T47D (cell line): ENCODE measurements around the gene MRPL47.
"Not testable (repeated sequence)": the region's sequence is repeated elsewhere in the genome, so short reads cannot be mapped to it uniquely, and the experiment has no call there.

Experiments used
- DNase-seq, 2 experiments: peaks; one replicate each; pipeline versions ENCODE4 v3.0.0 to v3.0.0-alpha.2; 2011 to 2012; ENCODE audit warnings: low read depth in 1 of 2, low spot score in 1 of 2
- JUND ChIP-seq: IDR thresholded peaks from 2 replicates; pipeline ENCODE4 v1.6.1; 2012; ENCODE audit warnings: low read depth
- in situ Hi-C: cut with HindIII; loops from 2 replicates; pipeline ENCODE4 v1.10.0; 2016; ENCODE audit warnings: low sequenced_read_pairs, low pct_unique_long_range_greater_than_20kb

The MRPL47 gene

GRCh38 chr3:179604321-179605078 lies at the start of gene MRPL47, which contains the start of gene NDUFB5:
TSS of gene MRPL47 (minus strand) at chr3:179604638. CDS start at chr3:179604624, 14 bp downstream.
TSS of gene NDUFB5 (plus strand) at chr3:179604794. CDS start at chr3:179604816, 22 bp downstream.
- no peak for TF ChIP-seq JUND
- peak; percentile 94 to 99 for DNase-seq
- in situ Hi-C loops, result no loop called here

GRCh38 chr3:179653096-179653797 lies 48.8 kb upstream of the MRPL47 start:
- DNase-seq, result peak; percentile 88 to 92
- in situ Hi-C loops, result no loop called here
- no peak for TF ChIP-seq JUND

- in situ Hi-C loops, result no loop called here
- no peak for TF ChIP-seq JUND
- peak; percentile 89 to 98 for DNase-seq
Observed at GRCh38 chr3:179652447-179653095, 48.1 kb upstream of the MRPL47 start, which contains the start of gene USP13. TSS of gene USP13 (plus strand) at chr3:179653040. CDS start at chr3:179653226, 186 bp downstream.

GRCh38 chr3:179651687-179652446 lies 47.4 kb upstream of the MRPL47 start:
- no peak for TF ChIP-seq JUND
- in situ Hi-C loops, result no loop called here
- peak in 1 of 2 experiments; percentile 33 for DNase-seq

- in situ Hi-C loops, result no loop called here
- no peak for DNase-seq
- TF ChIP-seq JUND, result no peak
Observed at GRCh38 chr3:179646177-179646576, 41.7 kb upstream of the MRPL47 start.

GRCh38 chr3:179643837-179644236 lies 39.4 kb upstream of the MRPL47 start:
- in situ Hi-C loops, DNase-seq: not testable (repeated sequence)

GRCh38 chr3:179642871-179643270 lies 38.4 kb upstream of the MRPL47 start:
- in situ Hi-C loops, result no loop called here
- DNase-seq, result no peak
- no peak for TF ChIP-seq JUND

GRCh38 chr3:179640469-179640868 lies 36.0 kb upstream of the MRPL47 start:
- in situ Hi-C loops, result no loop called here
- DNase-seq, result no peak
- no peak for TF ChIP-seq JUND

- no peak for DNase-seq
- no peak for TF ChIP-seq JUND
- in situ Hi-C loops, result no loop called here
Observed at GRCh38 chr3:179630753-179631451, 26.5 kb upstream of the MRPL47 start.

- no peak for DNase-seq
- no peak for TF ChIP-seq JUND
- in situ Hi-C loops, result no loop called here
Observed at GRCh38 chr3:179624451-179624850, 20.0 kb upstream of the MRPL47 start.

- DNase-seq, result no peak
- no peak for TF ChIP-seq JUND
- in situ Hi-C loops, result no loop called here
Observed at GRCh38 chr3:179622023-179622422, 17.6 kb upstream of the MRPL47 start.
